SW 1271 (cell line): ENCODE measurements around the gene KCNN2.
"Not testable (repeated sequence)": the region's sequence is repeated elsewhere in the genome, so short reads cannot be mapped to it uniquely, and the experiment has no call there.

Experiments
- DNase-seq, 2 experiments: peaks; one replicate each; lab custom pipeline; 2025; lab: John Stamatoyannopoulos, UW

Gene KCNN2

GRCh38 chr5:114419959-114420358 lies 58.1 kb downstream of the KCNN2 start:
- no peak for DNase-seq

DNA sequence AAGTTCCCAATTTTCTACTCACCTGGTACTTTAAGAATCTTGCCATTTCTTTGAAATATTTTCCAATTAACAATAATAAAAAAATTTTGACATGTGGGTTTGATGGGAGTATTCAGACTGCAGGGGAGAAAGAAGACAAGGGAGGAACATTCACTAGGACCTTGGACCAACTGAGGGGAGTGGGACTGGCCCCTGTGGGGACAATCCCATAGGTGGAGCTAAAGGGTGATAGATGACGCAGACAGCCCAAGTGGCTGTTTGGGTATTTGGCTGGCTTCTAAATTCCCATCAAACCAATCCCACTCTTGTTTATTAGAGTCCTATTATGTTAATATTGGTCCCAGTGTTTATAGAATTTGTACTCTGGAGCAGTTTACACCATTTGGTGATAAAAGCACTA lies 65.3 kb downstream of the KCNN2 start:
- DNase-seq: no peak

DNA sequence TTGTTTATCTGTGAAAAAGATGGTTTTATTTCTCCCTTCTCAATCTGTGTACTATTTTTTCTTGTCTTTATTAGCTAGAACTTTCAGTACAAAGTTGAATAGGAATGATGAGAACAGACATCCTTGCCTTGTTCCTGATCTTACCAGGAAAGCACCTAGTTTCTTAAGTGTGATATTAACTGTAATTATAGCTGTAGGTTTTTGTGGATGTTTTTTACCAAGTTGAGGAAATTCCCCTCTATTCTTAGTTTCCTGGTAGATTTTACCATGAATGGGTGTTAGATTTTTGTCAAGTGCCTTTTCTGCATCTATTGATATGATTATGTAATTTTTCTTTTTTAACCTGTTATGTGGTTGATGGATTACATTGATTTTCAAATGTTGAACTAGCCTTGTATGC lies 68.7 kb downstream of the KCNN2 start:
- DNase-seq: no peak

GRCh38 chr5:114432684-114433083 lies 70.8 kb downstream of the KCNN2 start:
- not testable (repeated sequence) for DNase-seq

GRCh38 chr5:114434396-114435219 lies 72.7 kb downstream of the KCNN2 start:
- no peak for DNase-seq

DNA sequence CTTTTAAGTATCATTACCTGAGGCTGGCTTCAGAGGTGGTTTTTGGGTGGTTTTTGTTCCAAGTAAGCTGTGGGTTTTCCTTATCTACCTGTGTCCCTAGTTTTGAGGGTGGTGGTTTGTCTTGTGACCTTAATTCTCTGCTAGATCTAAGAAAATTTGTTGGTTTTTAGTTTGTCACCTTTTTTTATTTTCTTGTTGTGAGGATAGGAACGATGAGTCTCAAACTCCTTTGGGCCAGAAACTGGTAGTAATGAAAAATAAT lies 73.3 kb downstream of the KCNN2 start:
- no peak for DNase-seq

DNA sequence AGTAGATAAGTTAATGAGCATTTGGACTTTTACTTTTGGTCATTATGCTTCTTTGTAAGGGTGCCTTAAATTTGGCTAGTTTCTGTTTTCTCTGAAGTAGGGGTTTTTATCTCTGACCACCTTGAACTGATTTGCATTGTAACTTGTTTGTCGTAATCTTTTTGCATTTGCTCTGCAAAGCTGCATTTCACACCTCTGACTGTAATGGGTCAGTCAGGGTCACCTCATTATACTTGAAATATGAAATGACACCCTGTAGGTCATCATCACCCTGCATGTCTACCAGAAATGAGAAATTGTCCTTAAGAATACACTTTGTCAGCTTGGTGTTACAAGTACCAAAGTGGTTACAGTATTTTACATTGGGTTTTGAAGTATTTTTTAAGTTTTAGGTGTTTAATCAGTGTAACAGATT lies 74.0 kb downstream of the KCNN2 start:
- no peak for DNase-seq

GRCh38 chr5:114437936-114438335 lies 76.1 kb downstream of the KCNN2 start:
- no peak for DNase-seq

DNA sequence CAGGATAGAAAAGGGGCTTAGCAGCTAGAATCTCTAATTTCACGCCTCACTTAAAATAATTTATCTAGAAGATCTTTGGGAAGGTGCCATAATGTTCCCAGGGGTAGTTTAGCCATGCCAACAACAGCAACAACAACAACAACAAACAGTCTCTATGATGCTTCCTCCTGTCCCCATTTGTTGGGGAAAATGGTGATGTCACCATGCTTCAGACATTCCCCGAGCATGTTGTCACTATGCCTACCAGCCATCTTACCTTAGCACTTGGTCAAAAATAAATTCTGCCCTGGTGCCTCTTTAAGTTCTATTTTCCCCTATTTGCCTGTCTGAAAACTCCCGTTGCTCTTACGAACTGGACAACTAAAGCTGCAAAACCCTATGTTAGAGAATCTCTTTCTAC lies 76.6 kb downstream of the KCNN2 start:
- DNase-seq: no peak

GRCh38 chr5:114447084-114447773 lies 85.4 kb downstream of the KCNN2 start:
- peak in 1 of 2 experiments; percentile 39 for DNase-seq

GRCh38 chr5:114448481-114448880 lies 86.6 kb downstream of the KCNN2 start:
- no peak for DNase-seq

- DNase-seq: peak in 1 of 2 experiments; percentile 51
Measured at GRCh38 chr5:114449860-114450421, 88.1 kb downstream of the KCNN2 start.

GRCh38 chr5:114450437-114450836 lies 88.6 kb downstream of the KCNN2 start:
- no peak for DNase-seq

DNA sequence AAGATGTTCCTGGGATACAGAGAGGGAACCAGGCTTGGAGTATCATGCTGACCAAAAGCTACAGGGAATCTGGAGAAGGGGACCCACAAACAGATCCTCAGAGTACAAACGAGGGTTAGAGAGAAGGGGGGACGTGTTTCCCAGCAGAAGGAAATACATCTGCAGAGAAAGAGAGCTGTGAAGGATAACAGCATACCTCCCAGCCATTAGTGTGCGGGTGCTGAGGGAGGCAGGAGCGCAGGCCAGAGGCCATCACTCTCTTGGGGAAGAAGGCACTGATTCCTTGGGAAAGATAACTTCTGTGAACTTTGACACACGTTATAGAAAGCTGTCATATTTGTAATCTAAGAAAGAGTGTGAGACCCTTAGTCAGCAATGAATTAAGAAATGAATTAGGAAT lies 96.9 kb downstream of the KCNN2 start:
- DNase-seq: no peak

- DNase-seq: no peak
Measured at GRCh38 chr5:114467171-114467570, 105.3 kb downstream of the KCNN2 start.

- DNase-seq: no peak
Measured at GRCh38 chr5:114467729-114468128, 105.9 kb downstream of the KCNN2 start.

- DNase-seq: no peak
Measured at GRCh38 chr5:114469372-114469771, 107.5 kb downstream of the KCNN2 start.

- DNase-seq: no peak
Measured at GRCh38 chr5:114471529-114471928, 109.7 kb downstream of the KCNN2 start.

DNA sequence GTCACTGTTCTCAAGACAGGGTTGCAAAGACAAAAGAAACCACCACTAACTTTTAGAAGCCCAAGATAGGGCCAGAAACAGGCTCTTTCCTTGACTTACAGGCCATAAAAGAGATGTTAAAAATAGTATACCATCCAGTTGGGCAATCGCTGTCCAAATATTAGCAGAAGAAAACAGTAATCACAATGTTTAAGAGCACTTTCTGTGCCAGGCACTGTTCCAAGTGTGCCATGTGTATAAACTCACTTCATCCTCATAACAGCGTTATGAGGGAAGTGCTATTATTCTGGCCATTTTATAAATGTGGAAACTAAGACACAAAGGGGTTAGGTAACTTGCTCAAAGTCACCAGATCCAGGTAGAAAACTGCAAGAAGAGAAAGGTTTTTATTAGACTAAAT lies 111.7 kb downstream of the KCNN2 start:
- no peak for DNase-seq

DNA sequence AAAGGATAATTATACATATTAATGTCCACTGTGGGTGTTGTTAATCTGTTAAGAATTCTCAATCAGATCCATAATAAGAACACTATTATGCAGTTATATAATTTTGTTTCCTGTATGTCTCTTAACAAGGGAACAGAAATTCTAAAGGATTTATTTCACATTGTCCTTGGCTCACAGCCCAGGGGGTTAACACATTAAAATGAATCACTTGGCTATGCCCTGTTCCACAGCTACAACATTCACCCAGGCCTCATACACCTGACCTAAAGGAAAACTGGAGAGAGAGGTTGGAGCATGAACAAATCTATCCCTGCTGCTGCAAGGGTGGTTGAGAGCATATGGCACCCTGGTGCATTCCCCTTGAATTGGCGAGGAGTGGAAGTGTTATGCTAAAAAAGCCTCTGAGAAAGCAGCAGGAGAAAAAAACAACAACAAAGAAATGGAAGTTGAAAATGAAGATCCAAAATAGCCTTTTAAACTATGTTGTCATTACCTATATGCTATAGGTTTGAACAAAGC lies 116.0 kb downstream of the KCNN2 start:
- no peak for DNase-seq

DNA sequence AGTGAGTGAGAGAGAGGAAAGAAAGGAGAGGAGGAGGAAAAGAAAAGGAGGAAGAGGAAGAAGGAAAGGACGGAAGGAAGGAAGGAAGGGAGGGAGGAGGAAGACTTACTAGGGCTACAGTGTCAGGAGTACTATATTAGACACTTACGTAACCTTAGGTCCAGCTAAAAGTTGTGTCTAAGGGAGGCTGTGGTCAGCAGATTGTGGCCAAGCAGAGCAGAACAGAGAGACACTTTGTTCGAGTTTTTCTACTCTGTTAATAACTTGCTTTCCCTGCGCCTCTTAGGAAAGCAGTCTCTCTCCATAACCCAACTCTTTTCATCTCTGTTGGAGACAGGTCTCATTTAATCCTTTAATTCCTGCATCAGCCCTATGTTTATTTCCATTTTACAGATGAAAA lies 138.9 kb downstream of the KCNN2 start:
- DNase-seq: no peak

DNA sequence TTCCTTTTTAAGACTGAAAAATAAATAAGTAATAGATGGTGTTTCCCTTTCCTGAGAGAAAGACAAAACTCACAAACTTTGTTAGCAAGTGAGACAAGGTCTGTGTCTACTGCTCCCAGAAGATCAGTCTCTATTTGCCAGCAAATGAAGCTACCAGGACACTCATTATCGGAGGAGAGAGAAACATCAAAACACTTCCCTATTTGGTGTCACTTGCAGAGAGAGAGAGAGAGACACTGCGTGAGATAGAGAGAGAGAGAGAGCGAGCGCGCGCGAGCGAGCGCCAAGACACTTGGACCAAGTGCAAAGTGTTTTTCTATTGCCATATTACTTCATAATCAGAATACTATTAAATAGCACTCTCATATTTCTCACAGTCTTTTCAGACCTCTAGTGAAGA lies 142.7 kb downstream of the KCNN2 start:
- no peak for DNase-seq

GRCh38 chr5:114524221-114524620 lies 162.4 kb downstream of the KCNN2 start:
- DNase-seq: no peak
